Vagina (tissue), 2 donors: ENCODE measurements around the gene TMEM204.
A peak's percentile ranks its signal among the peaks of the same experiment; 100 is the strongest.

Source experiments
- CTCF ChIP-seq, 3 experiments: fragments of 450-650 bp in 2 of 3; fragments of 200-600 bp in 1 of 3; sonication (generic) in 1 of 3; IDR thresholded peaks; one replicate each; pipeline ENCODE4 v1.5.1; 2017 to 2019; ENCODE audit warnings: antibody characterized with exemption in 3 of 3, mild to moderate bottlenecking in 2 of 3, moderate library complexity in 2 of 3
- POLR2A ChIP-seq, 2 donors: fragments of 450-650 bp; IDR thresholded peaks; one replicate each; pipeline ENCODE4 v1.6.1; 2017; ENCODE audit warnings: antibody characterized with exemption in 2 of 2, mild to moderate bottlenecking in 2 of 2, moderate library complexity in 2 of 2
- POLR2AphosphoS5 ChIP-seq, 2 donors: sonication (generic); formaldehyde crosslinking; IDR thresholded peaks; one replicate each; pipeline ENCODE4 v1.9.0; 2017; ENCODE audit warnings: antibody characterized with exemption in 2 of 2, mild to moderate bottlenecking in 2 of 2, low read depth in 1 of 2; ENCODE audit not compliant: insufficient read depth in 1 of 2

DNA sequence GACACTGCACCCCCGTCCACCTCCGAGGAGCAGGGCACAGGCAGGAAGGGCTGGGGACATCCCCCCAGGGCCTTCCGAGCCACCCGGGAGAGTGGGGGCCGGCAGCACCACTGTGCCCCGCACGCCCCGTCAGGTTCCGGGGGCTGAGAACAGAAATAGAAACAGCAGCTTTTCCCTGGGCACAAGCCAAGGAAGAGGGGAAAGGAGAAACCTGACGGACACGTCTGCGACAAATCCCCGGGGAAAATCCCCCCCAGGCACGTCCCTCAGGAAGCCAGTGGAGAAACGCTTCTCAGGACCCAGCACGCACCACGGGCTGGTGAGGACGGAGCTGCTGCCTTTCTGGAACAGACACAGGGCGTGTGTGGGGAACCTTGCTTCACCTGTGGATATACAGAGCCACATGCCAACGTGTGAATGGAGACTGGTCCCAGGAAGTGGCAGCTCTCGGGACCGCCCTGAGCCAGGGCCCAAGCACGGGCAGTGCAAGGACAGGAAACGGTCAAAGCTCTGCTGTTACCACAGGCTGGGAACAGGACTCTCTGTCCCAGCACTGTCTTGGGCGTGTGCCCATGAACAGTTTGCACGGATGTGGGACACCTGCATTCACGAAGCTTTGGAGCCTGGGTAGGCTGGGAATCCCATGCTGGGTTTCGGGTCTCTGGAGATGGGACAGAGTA lies 1.2 kb upstream of the TMEM204 start:
- TF ChIP-seq CTCF (IDR thresholded peaks at IDR 0.05) (no peak), POLR2A (IDR thresholded peaks at IDR 0.05) (no peak), POLR2AphosphoS5 (IDR thresholded peaks at IDR 0.05; ENCODE audit: insufficient read depth in 1 of 2, low read depth in 1 of 2) (peak in 1 of 2 donors; percentile 71)
